H1 (cell line): ENCODE results near the gene JOSD1. TPM values are rescaled to one million over a fixed set of nuclear protein-coding genes. Genes with fewer than 3 reads are reported as not detected.

Source experiments
- CTCF ChIA-PET: fragments of 300-600 bp; sonication (Branson Sonifier 250); formaldehyde crosslinking; loops from one replicate; lab custom pipeline; 2021; ENCODE audit not compliant: partially characterized antibody; lab: Charles Lee
- POLR2A ChIA-PET: fragments of 300-600 bp; sonication (Branson Sonifier 250); formaldehyde crosslinking; loops from one replicate; lab custom pipeline; 2021; ENCODE audit warnings: inconsistent platforms; ENCODE audit not compliant: partially characterized antibody; lab: Charles Lee
- DNase-seq, 2 experiments: peaks; one replicate each; pipeline versions ENCODE4 v3.0.0 to v3.0.0-alpha.2; 2010 to 2022; ENCODE audit warnings: low spot score in 2 of 2, low read depth in 1 of 2, mixed read lengths in 1 of 2
- FAIRE-seq: peaks from 2 replicates; lab custom pipeline; 2011; peaks lifted over from hg19 to GRCh38; lab: Jason Lieb, UNC
- H2AFZ ChIP-seq: 2 replicates; pipeline ENCODE4 v1.8.1; 2012; ENCODE audit warnings: low read length, inconsistent platforms
- H2AK5ac ChIP-seq: 2 replicates; pipeline ENCODE4 v1.6.1; 2013; ENCODE audit warnings: low read depth, low read length
- H2BK120ac ChIP-seq: replicated peaks from 2 replicates; pipeline ENCODE3; 2013; ENCODE audit warnings: low read depth, low read length, inconsistent platforms
- H2BK12ac ChIP-seq: 2 replicates; pipeline ENCODE4 v1.6.1; 2013; ENCODE audit warnings: low read depth, low read length
- H2BK15ac ChIP-seq: 2 replicates; pipeline ENCODE4 v1.6.1; 2013; ENCODE audit warnings: low read length
- H2BK20ac ChIP-seq: 2 replicates; pipeline ENCODE4 v1.6.1; 2013; ENCODE audit warnings: low read length
- H2BK5ac ChIP-seq: 2 replicates; pipeline ENCODE4 v1.6.1; 2013; ENCODE audit warnings: low read depth, low read length
- H3K14ac ChIP-seq: 2 replicates; pipeline ENCODE4 v1.6.1; 2013; ENCODE audit warnings: inconsistent platforms; ENCODE audit not compliant: insufficient read length
- H3K18ac ChIP-seq: 2 replicates; pipeline ENCODE4 v1.6.1; 2013; ENCODE audit warnings: low read length; ENCODE audit errors: extremely low read depth
- H3K23ac ChIP-seq: 2 replicates; pipeline ENCODE4 v1.6.1; 2013; ENCODE audit warnings: inconsistent platforms; ENCODE audit not compliant: insufficient read length
- H3K23me2 ChIP-seq: 2 replicates; pipeline ENCODE4 v1.6.1; 2013; ENCODE audit warnings: low read depth, low read length
- H3K27ac ChIP-seq: 2 replicates; pipeline ENCODE4 v1.6.1; 2011; ENCODE audit warnings: low read depth, low read length, inconsistent platforms
- H3K27me3 ChIP-seq, 4 experiments: replicated peaks in 1 of 4; 1 replicate in 1 of 4; 2 replicates in 3 of 4; pipeline versions ENCODE4 v1.6.1 to v1.8.1; 2011 to 2013; ENCODE audit warnings: low read length in 3 of 4, mild to moderate bottlenecking in 3 of 4, inconsistent platforms in 2 of 4, mixed read lengths in 2 of 4, moderate library complexity in 1 of 4; ENCODE audit not compliant: control insufficient read depth in 3 of 4, insufficient read depth in 3 of 4; ENCODE audit errors: extremely low read depth in 1 of 4
- H3K36me3 ChIP-seq, 4 experiments: 2 replicates each; pipeline versions ENCODE4 v1.6.1 to v1.8.1; 2011 to 2013; ENCODE audit warnings: mild to moderate bottlenecking in 4 of 4, low read length in 3 of 4, moderate library complexity in 2 of 4, control low read depth in 1 of 4, inconsistent platforms in 1 of 4; ENCODE audit not compliant: insufficient read depth in 4 of 4, control insufficient read depth in 2 of 4
- H3K4ac ChIP-seq: replicated peaks from 2 replicates; pipeline ENCODE3; 2013; ENCODE audit warnings: low read length, low read depth, mixed read lengths, inconsistent platforms; ENCODE audit not compliant: insufficient read length
- H3K4me1 ChIP-seq, 4 experiments: replicated peaks in 1 of 4; 1 replicate in 1 of 4; 2 replicates in 3 of 4; pipeline versions ENCODE4 v1.6.1 to v1.8.1; 2011 to 2013; ENCODE audit warnings: low read length in 3 of 4, inconsistent platforms in 2 of 4, mixed read lengths in 1 of 4; ENCODE audit not compliant: insufficient read depth in 4 of 4, control insufficient read depth in 3 of 4
- H3K4me2 ChIP-seq, 2 experiments: 2 replicates each; pipeline versions ENCODE4 v1.6.1 to v1.8.1; 2011 to 2013; ENCODE audit warnings: low read depth in 2 of 2, low read length in 2 of 2, control low read depth in 1 of 2, inconsistent platforms in 1 of 2, mild to moderate bottlenecking in 1 of 2; ENCODE audit not compliant: insufficient read depth in 1 of 2
- H3K4me3 ChIP-seq, 4 experiments: fragments of 200-600, 300-600 bp in 1 of 4; sonication (generic), shearing (Covaris generic), sonication (Bioruptor Twin) in 1 of 4; 2 replicates each; pipeline versions ENCODE4 v1.5.1 to v1.8.1; 2011 to 2016; ENCODE audit warnings: low read length in 4 of 4, low read depth in 3 of 4, control low read depth in 2 of 4, inconsistent platforms in 2 of 4, mild to moderate bottlenecking in 2 of 4, mixed read lengths in 1 of 4, moderate library complexity in 1 of 4; ENCODE audit not compliant: insufficient read depth in 2 of 4; ENCODE audit errors: extremely low read depth in 1 of 4
- H3K56ac ChIP-seq: replicated peaks from 2 replicates; pipeline ENCODE3; 2013; ENCODE audit warnings: low read depth, mild to moderate bottlenecking, mixed read lengths, low read length, inconsistent platforms; ENCODE audit not compliant: insufficient read length
- H3K79me1 ChIP-seq: 2 replicates; pipeline ENCODE4 v1.6.1; 2013; ENCODE audit warnings: low read depth, low read length, control low read depth
- H3K79me2 ChIP-seq, 2 experiments: 2 replicates each; pipeline versions ENCODE4 v1.6.1 to v1.8.1; 2012 to 2013; ENCODE audit warnings: low read length in 2 of 2, mild to moderate bottlenecking in 2 of 2, inconsistent platforms in 1 of 2; ENCODE audit not compliant: insufficient read depth in 2 of 2, control insufficient read depth in 1 of 2
- H3K9ac ChIP-seq, 4 experiments: replicated peaks in 1 of 4; 1 replicate in 1 of 4; 2 replicates in 3 of 4; pipeline versions ENCODE4 v1.6.1 to v1.8.1; 2011 to 2013; ENCODE audit warnings: low read depth in 3 of 4, low read length in 3 of 4, control low read depth in 2 of 4, mild to moderate bottlenecking in 2 of 4, moderate library complexity in 2 of 4, inconsistent platforms in 1 of 4; ENCODE audit errors: extremely low read depth in 1 of 4
- H3K9me3 ChIP-seq, 2 experiments: 2 replicates each; pipeline versions ENCODE4 v1.6.1 to v1.8.1; 2012 to 2013; ENCODE audit warnings: mild to moderate bottlenecking in 2 of 2, moderate library complexity in 2 of 2, control low read depth in 1 of 2, inconsistent platforms in 1 of 2, low read depth in 1 of 2, low read length in 1 of 2, mixed read lengths in 1 of 2; ENCODE audit not compliant: insufficient read depth in 2 of 2
- H4K20me1 ChIP-seq, 2 experiments: replicated peaks in 1 of 2; 2 replicates each; pipeline versions ENCODE3 to v1.8.1; 2011 to 2013; ENCODE audit warnings: inconsistent platforms in 2 of 2, low read length in 2 of 2, mild to moderate bottlenecking in 1 of 2; ENCODE audit not compliant: insufficient read depth in 2 of 2, control insufficient read depth in 1 of 2
- H4K5ac ChIP-seq: 2 replicates; pipeline ENCODE4 v1.6.1; 2013; ENCODE audit warnings: low read length, low read depth, mixed read lengths, inconsistent platforms; ENCODE audit not compliant: insufficient read length
- H4K8ac ChIP-seq: 2 replicates; pipeline ENCODE4 v1.8.0; 2013; ENCODE audit warnings: mild to moderate bottlenecking, moderate library complexity, low read length, inconsistent platforms; ENCODE audit not compliant: insufficient read depth; ENCODE audit errors: extremely low read depth
- H4K91ac ChIP-seq: replicated peaks from 2 replicates; pipeline ENCODE3; 2013; ENCODE audit warnings: low read length, mixed read lengths, inconsistent platforms; ENCODE audit not compliant: insufficient read length
- RFX5 ChIP-seq: IDR thresholded peaks from 2 replicates; pipeline ENCODE4 v1.6.1; 2011; ENCODE audit warnings: low read depth, low read length, improper control_type of control experiment, borderline replicate concordance
- WGBS, 2 experiments: shearing (Covaris generic) in 1 of 2; methylation state at CpG; one replicate each; pipeline versions ENCODE4 v1.1.6 to v1.1.7; 2013 to 2015; ENCODE audit warnings: low lambda C conversion rate in 2 of 2, mixed read lengths in 2 of 2, inconsistent platforms in 1 of 2, low coverage in 1 of 2, missing lambda C conversion rate in 1 of 2; ENCODE audit not compliant: insufficient replicate concordance in 2 of 2, insufficient coverage in 1 of 2, insufficient read length in 1 of 2; ENCODE audit errors: extremely low coverage in 1 of 2, missing lambda C conversion rate in 1 of 2; 5-methylcytosine and 5-hydroxymethylcytosine counted together
- polyA plus RNA-seq, 7 experiments: library from polyadenylated mRNA; depleted of rRNA in 3 of 7; stranded (reverse) in 5 of 7; unstranded in 2 of 7; fragments of >200 nt in 5 of 7; fragments of 200-250 nt in 2 of 7; gene quantifications; 1 replicate in 5 of 7; 2 replicates in 1 of 7; 4 replicates in 1 of 7; pipeline versions ENCODE4 v1.2.1 to v1.2.3, GENCODE V29; 2011 to 2013; ENCODE audit warnings: missing spikeins in 2 of 7, mixed read lengths in 2 of 7
- total RNA-seq: library from RNA; stranded (reverse); fragmentation: NEBNext Ultra II Directional; extraction: Animal tissue kit (Norgen Biotek cat#: 25700); gene quantifications from 2 replicates; pipeline ENCODE4 v1.2.1, GENCODE V29; 2021

JOSD1 gene
- total and polyA plus RNA-seq, 2 of the 8 experiments (the other 6 are each of a cell fraction or from before 2014, with no cell fraction given): 18.4 to 20.2 TPM

DNA sequence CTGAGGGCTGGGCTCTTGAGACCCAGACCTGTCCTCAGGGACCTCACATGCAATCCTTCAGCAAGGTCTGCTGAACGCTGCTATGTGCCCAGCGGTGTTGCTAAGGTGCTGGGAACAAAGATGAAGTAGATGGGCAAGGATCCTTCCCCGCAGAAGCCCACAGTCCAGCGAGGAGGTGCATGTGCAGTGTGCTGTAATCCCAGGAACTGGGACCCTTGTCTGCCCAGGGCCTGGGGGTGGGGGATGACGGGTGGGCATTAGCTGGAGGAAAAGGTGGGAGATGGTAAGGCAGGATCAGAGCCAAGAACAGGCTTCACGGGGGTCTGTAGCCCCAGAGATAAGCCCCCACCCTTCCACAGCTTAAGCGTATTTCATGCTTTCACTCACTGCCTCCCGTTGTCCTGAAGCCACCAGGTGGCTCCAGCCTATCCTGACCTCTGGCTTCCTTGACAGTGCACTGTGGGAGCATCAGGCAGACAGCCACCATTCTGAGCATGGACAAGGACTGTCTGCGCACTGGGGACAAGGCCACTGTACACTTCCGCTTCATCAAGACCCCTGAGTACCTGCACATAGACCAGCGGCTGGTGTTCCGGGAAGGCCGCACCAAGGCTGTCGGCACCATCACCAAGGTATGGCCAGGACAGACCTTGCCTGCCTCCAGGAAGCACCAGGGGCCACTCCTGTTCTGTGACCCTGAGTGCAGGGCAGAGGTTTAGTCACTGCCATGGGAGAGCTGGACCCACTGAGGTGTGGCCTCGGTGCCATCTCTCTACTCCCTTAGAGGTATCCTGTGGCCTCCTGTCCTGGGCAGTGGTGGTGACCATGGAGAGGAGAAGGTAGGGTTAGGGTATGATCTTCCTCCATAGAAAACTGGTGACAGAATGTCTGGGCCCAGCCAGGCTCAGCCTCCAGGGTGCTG is 27.0 kb upstream of the JOSD1 start:
- Histone ChIP-seq H3K79me2 (no peaks in the 10 kb centered on the region), H3K4ac (no peak overlapping the region), H3K4me1 (no peaks in the 10 kb centered on the region), H2BK20ac (no peak overlapping the region), H3K23me2 (no peaks in the 10 kb centered on the region), H2BK5ac (no peak overlapping the region; the same call in 1 of the 2 replicates), H4K20me1 (peaks cover 13 to 19% of the 10 kb centered on the region in 2 experiments), H2AK5ac (no peak overlapping the region), H3K4me3 (no peak overlapping the region), H2BK12ac (no peak overlapping the region), H2BK15ac (no peak overlapping the region), H2AFZ (no peak overlapping the region), H3K36me3 (peaks cover 28 to 89% (median 80%) of the 10 kb centered on the region in 4 experiments), H4K5ac (no peak overlapping the region), H3K27me3 (no peaks in the 10 kb centered on the region), H3K23ac (no peak overlapping the region), H3K14ac (no peak overlapping the region), H3K9me3 (no peaks in the 10 kb centered on the region), H3K79me1 (no peaks in the 10 kb centered on the region), H4K8ac (no peak overlapping the region), H3K9ac (no peak overlapping the region), H3K56ac (no peak overlapping the region), H3K18ac (no peak overlapping the region), H2BK120ac (no peak overlapping the region), H3K4me2 (no peak overlapping the region), H4K91ac (no peak overlapping the region), H3K27ac (no peak overlapping the region)
- 93% methylated on average over 14 of the region's 15 CpGs; no CpG with 5 or more reads in 1 of the 2 experiments for WGBS, 2 experiments
- CTCF ChIA-PET: interaction anchor here (1.3 to 10.8 kb wide), 4 partner anchors 7 to 131 kb away, joined by 3 to 124 read pairs (median 76); no protein-coding TSS in a partner anchor
- no peak for TF ChIP-seq RFX5
- no peak for DNase-seq
- POLR2A ChIA-PET: no interaction called here
- FAIRE-seq: no peak
